Lung (tissue), 12 donors: ENCODE results near the gene RASA2. TPM values are rescaled to one million over a fixed set of nuclear protein-coding genes. Genes with fewer than 3 reads are reported as not detected.
A peak's percentile ranks its signal among the peaks of the same experiment; 100 is the strongest.
"Not testable (repeated sequence)": the region's sequence is repeated elsewhere in the genome, so short reads cannot be mapped to it uniquely, and the experiment has no call there.

Source experiments
- ATAC-seq: fragments of 200-7000 bp; cut with Tn5 transposase; one replicate; pipeline ENCODE4 v1.9.1; 2020; ENCODE audit warnings: moderate number of reproducible peaks; ENCODE audit not compliant: insufficient read depth, low FRiP score
- DNase-seq, 3 donors: peaks; one replicate each; pipeline ENCODE4 v3.0.0-alpha.2; 2013 to 2017
- H3K27ac ChIP-seq, 2 donors: one replicate each; pipeline ENCODE4 v1.5.1; 2013; ENCODE audit warnings: mild to moderate bottlenecking in 2 of 2, moderate library complexity in 2 of 2, control low read depth in 1 of 2, inconsistent platforms in 1 of 2, low read depth in 1 of 2, low read length in 1 of 2
- H3K27me3 ChIP-seq, 3 donors: one replicate each; pipeline ENCODE4 v1.5.1; 2013; ENCODE audit warnings: low read length in 2 of 3; ENCODE audit not compliant: control insufficient read depth in 3 of 3, insufficient read depth in 3 of 3
- H3K36me3 ChIP-seq, 4 donors: one replicate each; pipeline ENCODE4 v1.5.1; 2013; ENCODE audit warnings: low read length in 4 of 4, mild to moderate bottlenecking in 1 of 4, moderate library complexity in 1 of 4; ENCODE audit not compliant: control insufficient read depth in 4 of 4, insufficient read depth in 4 of 4
- H3K4me1 ChIP-seq, 5 donors: one replicate each; pipeline ENCODE4 v1.5.1; 2013; ENCODE audit warnings: low read length in 5 of 5, mild to moderate bottlenecking in 2 of 5, moderate library complexity in 1 of 5; ENCODE audit not compliant: control insufficient read depth in 5 of 5, insufficient read depth in 5 of 5
- H3K4me3 ChIP-seq: one replicate; pipeline ENCODE4 v1.5.1; 2013; ENCODE audit warnings: mild to moderate bottlenecking, control low read depth, moderate library complexity
- H3K9ac ChIP-seq, 2 donors: one replicate each; pipeline ENCODE4 v1.5.1; 2013; ENCODE audit warnings: low read length in 2 of 2, control low read depth in 1 of 2; ENCODE audit not compliant: insufficient read depth in 1 of 2
- H3K9me3 ChIP-seq, 4 donors: one replicate each; pipeline ENCODE4 v1.5.1; 2013; ENCODE audit warnings: low read length in 3 of 4, mild to moderate bottlenecking in 1 of 4, moderate library complexity in 1 of 4; ENCODE audit not compliant: control insufficient read depth in 4 of 4, insufficient read depth in 3 of 4
- WGBS, 2 donors: extraction: QIAGEN DNeasy Blood & Tissue Kit; methylation state at CpG; one replicate each; pipeline ENCODE4 v1.1.7; 2013; 5-methylcytosine and 5-hydroxymethylcytosine counted together
- polyA plus RNA-seq, 2 donors: library from polyadenylated mRNA; stranded (reverse); fragments of 200-250 nt; gene quantifications; one replicate each; pipeline ENCODE4 v1.2.1, GENCODE V29; 2013
- total RNA-seq, 2 donors: library from RNA; depleted of rRNA in 1 of 2; stranded (reverse); fragments of >200 nt in 1 of 2; gene quantifications; one replicate each; pipeline ENCODE4 v1.2.1, GENCODE V29; 2014 to 2021
- TF ChIP-seq, protein P1 (sequence below): IDR thresholded peaks from 2 replicates; pipeline ENCODE4 v1.5.1; 2012; ENCODE audit warnings: mild to moderate bottlenecking; ENCODE audit errors: control extremely low read depth, extremely low read depth
- donor health status: control.
- donor health status: control.
- donor health status: Bipolar disorder and iron deficiency.
- donor health status: healthy.
- donor health status: DM: yes; HTN: yes; CAD: no.

The RASA2 gene
- total and polyA plus RNA-seq, 4 donors: 6.8 to 27.4 (median 12.9) TPM

DNA sequence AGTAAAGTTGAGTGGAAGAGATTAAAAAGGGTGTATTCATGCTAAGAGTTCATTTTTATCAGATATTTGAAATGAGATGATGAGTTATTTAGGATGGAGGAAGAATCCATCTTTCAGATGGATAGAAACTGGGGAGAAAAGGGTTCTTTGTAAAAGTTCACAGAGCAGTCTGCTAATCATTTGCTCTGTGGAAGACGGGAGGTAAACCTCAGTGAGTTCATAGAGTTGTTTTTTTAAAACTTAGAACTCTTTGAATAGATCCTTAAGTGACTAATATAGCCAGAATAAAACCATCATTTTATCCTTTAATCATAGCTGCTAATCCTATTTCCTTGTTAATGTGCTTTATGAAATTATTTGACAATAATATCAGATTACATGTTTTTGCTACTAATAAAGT is 5.1 kb downstream of the RASA2 start:
- TF ChIP-seq, protein P1, sequence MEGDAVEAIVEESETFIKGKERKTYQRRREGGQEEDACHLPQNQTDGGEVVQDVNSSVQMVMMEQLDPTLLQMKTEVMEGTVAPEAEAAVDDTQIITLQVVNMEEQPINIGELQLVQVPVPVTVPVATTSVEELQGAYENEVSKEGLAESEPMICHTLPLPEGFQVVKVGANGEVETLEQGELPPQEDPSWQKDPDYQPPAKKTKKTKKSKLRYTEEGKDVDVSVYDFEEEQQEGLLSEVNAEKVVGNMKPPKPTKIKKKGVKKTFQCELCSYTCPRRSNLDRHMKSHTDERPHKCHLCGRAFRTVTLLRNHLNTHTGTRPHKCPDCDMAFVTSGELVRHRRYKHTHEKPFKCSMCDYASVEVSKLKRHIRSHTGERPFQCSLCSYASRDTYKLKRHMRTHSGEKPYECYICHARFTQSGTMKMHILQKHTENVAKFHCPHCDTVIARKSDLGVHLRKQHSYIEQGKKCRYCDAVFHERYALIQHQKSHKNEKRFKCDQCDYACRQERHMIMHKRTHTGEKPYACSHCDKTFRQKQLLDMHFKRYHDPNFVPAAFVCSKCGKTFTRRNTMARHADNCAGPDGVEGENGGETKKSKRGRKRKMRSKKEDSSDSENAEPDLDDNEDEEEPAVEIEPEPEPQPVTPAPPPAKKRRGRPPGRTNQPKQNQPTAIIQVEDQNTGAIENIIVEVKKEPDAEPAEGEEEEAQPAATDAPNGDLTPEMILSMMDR: no peak
- Histone ChIP-seq H3K4me1 (peaks cover 0 to 14% (median 7%) of the 10 kb centered on the region in 5 donors), H3K27ac (no peak overlapping the region), H3K4me3 (no peak overlapping the region), H3K9me3 (no peaks in the 10 kb centered on the region), H3K9ac (no peak overlapping the region), H3K36me3 (no peaks in the 10 kb centered on the region), H3K27me3 (no peaks in the 10 kb centered on the region)
- no peak for DNase-seq
- ATAC-seq: no peak
- WGBS, 2 donors: 79 to 80% methylated on average over 1 of the region's 1 CpG

GRCh38 chr3:141493184-141493583 is 6.4 kb downstream of the RASA2 start:
- Histone ChIP-seq H3K27me3 (no peaks in the 10 kb centered on the region), H3K9ac (no peak overlapping the region), H3K27ac (no peak overlapping the region), H3K36me3 (no peaks in the 10 kb centered on the region), H3K4me1 (peaks cover 0 to 11% (median 7%) of the 10 kb centered on the region in 5 donors), H3K4me3 (no peak overlapping the region), H3K9me3 (no peaks in the 10 kb centered on the region)
- TF ChIP-seq, protein P1: no peak
- 60 to 78% methylated on average over 1 of the region's 1 CpG for WGBS, 2 donors
- no peak for DNase-seq
- no peak for ATAC-seq

GRCh38 chr3:141497589-141497988 is 10.8 kb downstream of the RASA2 start:
- DNase-seq, H3K9ac ChIP-seq, H3K27ac ChIP-seq, H3K9me3 ChIP-seq, H3K27me3 ChIP-seq, ATAC-seq, H3K4me3 ChIP-seq, H3K36me3 ChIP-seq: not testable (repeated sequence)
- 83% methylated on average over 4 of the region's 4 CpGs for WGBS, 2 donors
- H3K4me1 ChIP-seq: peaks cover 0 to 15% (median 0%) of the 10 kb centered on the region in 5 donors

DNA sequence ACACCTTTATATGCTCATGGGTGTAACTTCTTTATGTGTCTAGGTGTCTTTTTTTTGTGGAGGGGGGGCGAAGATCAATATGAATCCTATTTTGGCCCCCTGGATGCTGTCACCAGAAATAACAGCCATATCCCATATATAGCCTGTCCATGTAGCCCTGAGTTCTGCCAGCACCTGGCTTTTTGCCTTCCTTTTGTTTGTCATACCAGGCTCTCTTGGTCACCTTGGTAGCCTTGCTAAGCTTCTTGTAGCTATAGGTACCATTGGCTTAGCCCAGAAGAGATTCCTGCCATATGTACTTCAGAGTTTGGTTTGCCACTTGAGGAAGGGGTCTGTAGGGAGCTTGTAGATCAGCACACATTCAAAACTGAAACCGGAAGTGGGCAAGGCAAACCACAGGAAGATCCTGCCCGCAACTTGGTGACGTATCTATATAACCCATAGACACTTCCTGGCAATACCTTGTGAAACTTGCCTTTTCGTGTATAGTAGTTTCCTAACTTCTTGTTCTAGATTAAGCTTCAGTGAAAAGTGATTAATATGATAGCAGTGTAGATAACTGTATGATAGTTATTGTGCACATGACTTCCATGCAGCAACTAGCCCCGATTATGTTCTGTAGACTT is 11.9 kb downstream of the RASA2 start:
- TF ChIP-seq, protein P1: no peak
- no peak overlapping the region for H3K9ac ChIP-seq
- no peak overlapping the region for H3K4me3 ChIP-seq
- no peaks in the 10 kb centered on the region for H3K9me3 ChIP-seq
- H3K36me3 ChIP-seq: no peaks in the 10 kb centered on the region
- H3K27me3 ChIP-seq: no peaks in the 10 kb centered on the region
- peaks cover 0 to 15% (median 0%) of the 10 kb centered on the region in 5 donors for H3K4me1 ChIP-seq
- WGBS, 2 donors: 27 to 56% methylated on average over 6 of the region's 6 CpGs
- ATAC-seq (peak; percentile 82), DNase-seq (peak; percentile 19 to 32 (median 22))
- peak overlapping the region in 1 of 2 donors; percentile 84 for H3K27ac ChIP-seq
